ENCODE measurements around the gene TNFRSF12A.

- TF ChIP-seq ZC3H4 (CRISPR knock-in tag; IDR thresholded peaks at IDR 0.05; ENCODE audit: borderline replicate concordance): no peak
- TF ChIP-seq SNAPC5 (CRISPR knock-in tag; IDR thresholded peaks at IDR 0.05; ENCODE audit: borderline replicate concordance): no peak
- no peak for TF ChIP-seq PTBP1 (IDR thresholded peaks at IDR 0.05; ENCODE audit: low read depth, low read length, poor library complexity, severe bottlenecking)
Measured at GRCh38 chr16:3027489-3027795, 7.3 kb downstream of the TNFRSF12A start.

Data from HepG2 (cell line).